Spleen (tissue), 3 donors: ENCODE data around the gene SGCA.
A peak's percentile ranks its signal among the peaks of the same experiment; 100 is the strongest.

Experiments used
- POLR2A ChIP-seq, 3 donors: fragments of 450-650 bp; IDR thresholded peaks; one replicate each; pipeline ENCODE4 v1.5.1; 2017; ENCODE audit warnings: antibody characterized with exemption in 3 of 3, mild to moderate bottlenecking in 1 of 3
- POLR2AphosphoS5 ChIP-seq, 3 donors: sonication (generic); formaldehyde crosslinking; IDR thresholded peaks; one replicate each; pipeline ENCODE4 v1.5.1; 2017; ENCODE audit warnings: antibody characterized with exemption in 3 of 3

DNA sequence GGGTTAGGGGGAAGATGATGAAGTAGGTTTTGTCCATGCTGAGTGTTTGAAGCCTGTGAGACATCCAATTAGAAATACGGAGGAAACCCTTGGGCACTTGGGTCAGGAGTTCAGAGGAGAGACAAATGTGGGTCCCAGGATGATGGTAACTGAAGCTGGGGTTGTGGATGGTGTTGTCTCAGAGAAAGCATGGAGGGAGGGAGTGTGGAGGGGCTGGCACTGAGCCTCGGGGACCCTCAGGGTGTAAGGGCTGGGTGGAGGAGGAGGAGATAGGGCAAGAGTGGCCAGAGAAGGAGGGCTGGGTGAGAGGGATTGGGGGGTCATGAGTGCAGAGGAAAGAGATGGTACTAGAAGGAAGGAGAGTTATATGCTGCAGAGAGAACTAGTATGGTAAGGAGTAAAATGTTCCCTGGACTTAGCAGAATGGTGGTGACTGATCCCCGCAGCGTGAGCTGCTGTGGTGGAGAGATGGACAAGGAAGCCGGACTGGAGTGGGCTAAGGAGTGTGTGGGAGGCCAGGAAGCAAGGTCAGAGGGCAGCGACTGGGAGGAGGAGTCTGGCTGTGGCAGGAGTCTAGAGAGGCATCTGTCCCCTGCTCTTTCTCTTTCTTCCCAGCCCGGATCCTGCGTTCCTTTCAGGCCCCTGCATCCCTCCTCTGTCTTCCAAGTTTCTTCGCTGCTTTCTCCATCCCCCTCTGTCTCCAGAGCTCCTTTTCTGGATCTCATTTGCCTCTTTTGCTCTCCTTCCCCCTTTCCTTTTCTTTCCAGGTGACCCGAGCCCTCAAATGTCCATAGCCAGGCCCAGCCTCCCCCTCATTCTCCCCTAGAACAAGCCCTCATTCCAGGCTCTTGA is 39.5 kb downstream of the SGCA start:
- TF ChIP-seq POLR2AphosphoS5 (IDR thresholded peaks at IDR 0.05) = peak in 1 of 3 donors; percentile 52
- no peak for TF ChIP-seq POLR2A (IDR thresholded peaks at IDR 0.05)
